K562 (cell line): Measurements from ENCODE around the gene SNAI1. TPM values are rescaled to one million over a fixed set of nuclear protein-coding genes. Genes with fewer than 3 reads are reported as not detected.

Source experiments
- ATAC-seq: fragments of 200-7000 bp; cut with Tn5 transposase; 3 replicates; pipeline ENCODE4 v1.9.1; 2020; ENCODE audit warnings: moderate library complexity
- BruUV-seq: library from RNA; stranded (reverse); fragments of 400-500 nt; replicated peaks from 2 replicates; lab custom pipeline; 2021; lab: Mats Ljungman, UMichigan
- CTCF ChIA-PET: fragments of 300-600 bp; formaldehyde crosslinking; extraction: SDS; loops from one replicate; lab custom pipeline; 2021; ENCODE audit warnings: low intra/inter-chr PET ratio; lab: Yijun Ruan, JAX
- POLR2A ChIA-PET: fragments of 300-600, 350-650 bp; sonication (Branson Sonifier 250); formaldehyde crosslinking; extraction: SDS; loops from one replicate; lab custom pipeline; 2021; ENCODE audit warnings: antibody characterized with exemption, inconsistent platforms; lab: Yijun Ruan, JAX
- DNase-seq, 4 experiments: peaks; one replicate each; pipeline versions ENCODE4 v3.0.0 to v3.0.0-alpha.2; 2011 to 2018; ENCODE audit warnings: low spot score in 3 of 4, mixed read lengths in 3 of 4; ENCODE audit errors: extremely low read depth in 1 of 4
- FAIRE-seq: peaks from 2 replicates; lab custom pipeline; 2011; peaks lifted over from hg19 to GRCh38; lab: Jason Lieb, UNC
- H2AFZ ChIP-seq: 2 replicates; pipeline ENCODE4 v1.6.0; 2011; ENCODE audit warnings: low read depth, low read length, control low read depth, inconsistent platforms
- H3K27ac ChIP-seq: fragments of 200-600 bp; 3 replicates; pipeline ENCODE4 v1.8.0; 2011; ENCODE audit warnings: low read depth, mild to moderate bottlenecking, control low read depth, inconsistent platforms, low read length, moderate library complexity, mixed read lengths; ENCODE audit errors: extremely low read depth
- H3K27me3 ChIP-seq, 2 experiments: fragments of 300-600 bp in 1 of 2; 2 replicates in 1 of 2; 3 replicates in 1 of 2; pipeline versions ENCODE4 v1.6.0 to v1.8.0; 2011; ENCODE audit warnings: inconsistent platforms in 2 of 2, low read length in 2 of 2, mild to moderate bottlenecking in 1 of 2, mixed read lengths in 1 of 2, moderate library complexity in 1 of 2; ENCODE audit not compliant: control insufficient read depth in 2 of 2, insufficient read depth in 2 of 2
- H3K36me3 ChIP-seq: fragments of 300-600 bp; 3 replicates; pipeline ENCODE4 v1.8.0; 2011; ENCODE audit warnings: mild to moderate bottlenecking, low read length, inconsistent platforms; ENCODE audit not compliant: control insufficient read depth, insufficient read depth
- H3K4me1 ChIP-seq, 2 experiments: fragments of 200-600 bp in 1 of 2; replicated peaks in 1 of 2; 2 replicates in 1 of 2; 3 replicates in 1 of 2; pipeline versions ENCODE4 v1.5.1 to v1.8.0; 2011; ENCODE audit warnings: inconsistent platforms in 2 of 2, low read length in 2 of 2, mild to moderate bottlenecking in 1 of 2, mixed read lengths in 1 of 2, moderate library complexity in 1 of 2; ENCODE audit not compliant: control insufficient read depth in 2 of 2, insufficient read depth in 2 of 2
- H3K4me2 ChIP-seq: 2 replicates; pipeline ENCODE4 v1.6.1; 2011; ENCODE audit warnings: low read length, control low read depth, inconsistent platforms, mixed read lengths; ENCODE audit not compliant: insufficient read depth
- H3K4me3 ChIP-seq: fragments of 200-600 bp; sonication (generic), shearing (Covaris generic); 2 replicates; pipeline ENCODE4 v1.5.1; 2016; ENCODE audit warnings: control low read depth, inconsistent platforms
- H3K79me2 ChIP-seq: fragments of 200-600 bp; 3 replicates; pipeline ENCODE4 v1.8.0; 2011; ENCODE audit warnings: low read length, inconsistent platforms; ENCODE audit not compliant: control insufficient read depth, insufficient read depth
- H3K9ac ChIP-seq, 2 experiments: 2 replicates each; pipeline versions ENCODE4 v1.6.0 to v1.6.1; 2011; ENCODE audit warnings: low read depth in 2 of 2, low read length in 2 of 2, control low read depth in 1 of 2, inconsistent platforms in 1 of 2, mild to moderate bottlenecking in 1 of 2, mixed read lengths in 1 of 2; ENCODE audit not compliant: insufficient read depth in 1 of 2
- H3K9me1 ChIP-seq: one replicate; pipeline ENCODE4 v1.6.0; 2011; ENCODE audit warnings: inconsistent platforms, mild to moderate bottlenecking, low read length, moderate library complexity; ENCODE audit not compliant: control insufficient read depth, insufficient read depth
- H3K9me3 ChIP-seq: replicated peaks from 2 replicates; pipeline ENCODE4 v1.5.1; 2011; ENCODE audit warnings: low read depth, low read length, inconsistent platforms; ENCODE audit not compliant: control insufficient read depth, insufficient read depth
- H4K20me1 ChIP-seq: replicated peaks from 2 replicates; pipeline ENCODE4 v1.6.1; 2011; ENCODE audit warnings: low read length, inconsistent platforms, mixed read lengths; ENCODE audit not compliant: control insufficient read depth, insufficient read depth
- ETV1 ChIP-seq: fragments of 450-650 bp; conservative IDR thresholded peaks from 2 replicates; pipeline ENCODE4 v1.6.1; 2016; ENCODE audit warnings: missing genetic modification characterization, control low read depth, low read depth, missing compliant biosample characterization
- GTF2B ChIP-seq: IDR thresholded peaks from 2 replicates; pipeline ENCODE4 v1.6.1; 2011; ENCODE audit not compliant: insufficient read length; ENCODE audit errors: extremely low read depth
- HDAC1 ChIP-seq, 2 experiments: fragments of 450-650 bp; IDR thresholded peaks; 2 replicates each; pipeline ENCODE4 v1.6.1; 2016 to 2017; ENCODE audit warnings: inconsistent platforms in 1 of 2, mild to moderate bottlenecking in 1 of 2, moderate library complexity in 1 of 2
- MGA ChIP-seq: fragments of 450-650 bp; IDR thresholded peaks from 2 replicates; pipeline ENCODE4 v1.6.1; 2016; ENCODE audit warnings: mild to moderate bottlenecking, moderate library complexity
- RBFOX2 ChIP-seq: fragments of 200-400 bp; formaldehyde crosslinking; IDR thresholded peaks from 2 replicates; pipeline ENCODE4 v1.6.1; 2017; ENCODE audit warnings: low read depth, mild to moderate bottlenecking, low read length, moderate library complexity
- WGBS: fragments of 100-300 bp; shearing (Covaris generic); methylation state at CpG from one replicate; pipeline ENCODE4 v1.1.6; 2016; ENCODE audit warnings: low coverage, mixed read lengths; ENCODE audit not compliant: insufficient coverage; ENCODE audit errors: missing lambda C conversion rate; 5-methylcytosine and 5-hydroxymethylcytosine counted together
- in situ Hi-C: fragments of 300-500 bp; cut with MboI; formaldehyde crosslinking; loops from 4 replicates; pipeline ENCODE4 v1.15.0; 2018; ENCODE audit warnings: inconsistent platforms, mixed read lengths
- intact Hi-C: fragments of 100-400 bp; cut with micrococcal nuclease; formaldehyde crosslinking; loops from 2 replicates; pipeline ENCODE4 v1.14.2; 2022
- polyA plus RNA-seq, 8 experiments: library from polyadenylated mRNA; depleted of rRNA in 4 of 8; stranded (reverse) in 5 of 8; unstranded in 3 of 8; fragments of >200 nt; fragmentation: Nextera tagmentation in 2 of 8; fragmentation: Illumina TruSeq in 1 of 8; extraction: Ambion mirVana in 2 of 8; extraction: Trizol in 1 of 8; gene quantifications; 2 replicates each; pipeline versions ENCODE4 v1.2.1 to v1.2.3, GENCODE V29; 2011 to 2014; ENCODE audit warnings: inconsistent platforms in 1 of 8, missing spikeins in 1 of 8
- total RNA-seq, 7 experiments: library from RNA; depleted of rRNA in 6 of 7; stranded (reverse); fragments of >200 nt in 6 of 7; fragmentation: Illumina TruSeq in 2 of 7; extraction: Trizol in 2 of 7; gene quantifications; 2 replicates each; pipeline versions ENCODE4 v1.2.1 to v1.2.3, GENCODE V29; 2011 to 2021; ENCODE audit warnings: low replicate concordance in 1 of 7

Gene SNAI1
- total and polyA plus RNA-seq, 9 of the 15 experiments (the other 6 are each of a cell fraction or from before 2014, with no cell fraction given), result 0.32 to 11.6 (median 2.0) TPM

- Histone ChIP-seq H3K9ac (no peak overlapping the region), H3K27ac (peak overlapping the region; percentile 27; the same call in 2 of the 3 replicates), H3K36me3 (peaks cover 4% of the 10 kb centered on the region; the same call in 1 of the 3 replicates), H3K4me2 (no peak overlapping the region), H2AFZ (peak overlapping the region; percentile 77), H3K9me3 (no peaks in the 10 kb centered on the region), H3K4me3 (no peak overlapping the region), H4K20me1 (no peaks in the 10 kb centered on the region), H3K9me1 (no peaks in the 10 kb centered on the region), H3K27me3 (no peaks in the 10 kb centered on the region), H3K79me2 (no peaks in the 10 kb centered on the region), H3K4me1 (peaks cover 14 to 15% of the 10 kb centered on the region in 2 experiments; a peak in 4 of 5 replicates)
- DNase-seq, result peak; percentile 83 to 87 (median 86)
- WGBS, result 49% methylated on average over 5 of the region's 5 CpGs
- BruUV-seq, result TSS peak; percentile 33
- intact Hi-C loops, result no loop called here
- peak; percentile 99 for ATAC-seq
- ChIA-PET POLR2A (interaction anchor here (0.6 to 1.8 kb wide), 14 partner anchors 10 to 29 kb away, joined by 3 to 9 read pairs (median 4); partner anchors contain the start of genes RNF114 and SNAI1), CTCF (interaction anchor here (0.7 to 1.4 kb wide), 2 partner anchors 107 to 120 kb away, joined by 3 to 7 read pairs; no protein-coding TSS in a partner anchor)
- FAIRE-seq, result peak; percentile 96
- in situ Hi-C loops, result no loop called here
- peak; percentile 93 for TF ChIP-seq ETV1
- peak; percentile 36; the same call in 1 of the 2 replicates for TF ChIP-seq MGA
- TF ChIP-seq RBFOX2, result no peak
- no peak for TF ChIP-seq GTF2B
- peak in 1 of 2 experiments; percentile 44; a peak in 1 of 4 replicates for TF ChIP-seq HDAC1 (IDR thresholded peaks at IDR 0.05)
These were observed 17.6 kb upstream of the SNAI1 start for GRCh38 chr20:49964964-49965780.
